ENCODE results near the gene LGALS12.

The LGALS12 gene

DNA sequence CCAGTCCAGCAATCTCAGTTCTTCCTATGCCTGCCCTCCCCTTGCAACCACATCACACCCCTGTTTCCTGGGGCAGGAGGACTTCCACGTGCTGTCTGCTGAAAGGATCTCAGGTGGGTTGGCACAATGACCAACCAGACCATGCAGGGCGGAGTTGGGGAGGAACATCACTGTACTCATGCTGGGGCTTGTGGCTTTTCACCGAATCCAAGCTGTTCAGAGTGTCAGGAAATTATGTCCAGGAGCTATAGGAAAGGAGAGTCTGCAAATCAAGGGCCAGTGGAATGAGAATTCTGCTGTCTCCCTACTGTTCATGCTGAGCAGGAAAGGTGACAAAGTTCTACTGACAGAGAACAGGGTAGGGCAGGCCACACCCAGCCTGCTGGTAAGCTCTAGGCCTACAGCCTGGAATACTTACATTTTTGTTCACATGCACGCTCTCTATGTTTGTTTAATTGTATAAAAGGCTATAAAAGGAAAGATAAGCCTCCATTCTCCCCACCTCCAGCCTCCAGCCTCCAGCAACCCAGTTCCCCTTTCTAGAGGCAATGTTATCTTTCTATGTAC lies 59.0 kb downstream of the LGALS12 start:
- DNase-seq, result no peak
